HG02840 (cell line): ENCODE results near the gene BIN1.

Experiments
- ATAC-seq: cut with Tn5 transposase; IDR thresholded peaks from one replicate; pipeline ENCODE4 v1.9.1; 2021; ENCODE audit warnings: mild to moderate bottlenecking, moderate library complexity, moderate number of reproducible peaks; ENCODE audit not compliant: unreplicated experiment, low FRiP score

BIN1 gene

GRCh38 chr2:127080226-127080937 is 26.6 kb downstream of the BIN1 start:
- ATAC-seq: peak; percentile 20

- ATAC-seq: no peak
These were observed 27.5 kb downstream of the BIN1 start for GRCh38 chr2:127079358-127079920.

GRCh38 chr2:127078666-127079270 is 28.2 kb downstream of the BIN1 start:
- ATAC-seq: no peak

GRCh38 chr2:127078028-127078427 is 28.9 kb downstream of the BIN1 start:
- ATAC-seq: no peak

GRCh38 chr2:127076924-127077323 is 30.0 kb downstream of the BIN1 start:
- no peak for ATAC-seq

GRCh38 chr2:127076290-127076689 is 30.7 kb downstream of the BIN1 start:
- ATAC-seq: no peak

GRCh38 chr2:127075821-127076220 is 31.1 kb downstream of the BIN1 start:
- no peak for ATAC-seq

GRCh38 chr2:127074936-127075335 is 32.0 kb downstream of the BIN1 start:
- no peak for ATAC-seq

GRCh38 chr2:127074358-127074757 is 32.6 kb downstream of the BIN1 start:
- ATAC-seq: no peak

GRCh38 chr2:127072970-127073369 is 34.0 kb downstream of the BIN1 start:
- no peak for ATAC-seq

GRCh38 chr2:127072396-127072795 is 34.6 kb downstream of the BIN1 start:
- ATAC-seq: no peak

- ATAC-seq: no peak
These were observed 35.0 kb downstream of the BIN1 start for GRCh38 chr2:127071901-127072328.

- ATAC-seq: no peak
These were observed 36.7 kb downstream of the BIN1 start for GRCh38 chr2:127070221-127070620.

- no peak for ATAC-seq
These were observed 37.4 kb downstream of the BIN1 start for GRCh38 chr2:127069536-127069935.

- no peak for ATAC-seq
These were observed 38.0 kb downstream of the BIN1 start for GRCh38 chr2:127069003-127069402.

- no peak for ATAC-seq
These were observed 38.6 kb downstream of the BIN1 start for GRCh38 chr2:127068351-127068741.

- no peak for ATAC-seq
These were observed 39.2 kb downstream of the BIN1 start for GRCh38 chr2:127067620-127068350.

- no peak for ATAC-seq
These were observed 40.0 kb downstream of the BIN1 start for GRCh38 chr2:127066942-127067341.

- ATAC-seq: no peak
These were observed 41.0 kb downstream of the BIN1 start for GRCh38 chr2:127065940-127066318.

- no peak for ATAC-seq
These were observed 41.5 kb downstream of the BIN1 start for GRCh38 chr2:127065299-127065939.
